Activated CD4-positive, alpha-beta T cell treated with anti-CD3 and anti-CD28 coated beads, Interleukin-2, amount 10 ng/mL, durations not matched to agents 24 days and 14 days (primary cell): ENCODE results near the gene ACOT9. TPM values are rescaled to one million over a fixed set of nuclear protein-coding genes. Genes with fewer than 3 reads are reported as not detected.
A peak's percentile ranks its signal among the peaks of the same experiment; 100 is the strongest.
"Not testable (repeated sequence)": the region's sequence is repeated elsewhere in the genome, so short reads cannot be mapped to it uniquely, and the experiment has no call there.

Experiments
- DNase-seq: peaks from one replicate; pipeline ENCODE4 v3.0.0; 2022
- H3K27ac Mint-ChIP-seq: one replicate; pipeline ENCODE4 v1.8.0; 2022; ENCODE audit warnings: mild to moderate bottlenecking, mixed read lengths
- H3K27me3 Mint-ChIP-seq: one replicate; pipeline ENCODE4 v1.8.0; 2022; ENCODE audit warnings: mixed read lengths
- H3K36me3 Mint-ChIP-seq: one replicate; pipeline ENCODE4 v1.8.0; 2022; ENCODE audit warnings: low read depth, mild to moderate bottlenecking, mixed read lengths
- H3K4me1 Mint-ChIP-seq: one replicate; pipeline ENCODE4 v1.8.0; 2021; ENCODE audit warnings: mixed read lengths
- H3K4me3 Mint-ChIP-seq: one replicate; pipeline ENCODE4 v1.8.0; 2022; ENCODE audit warnings: mild to moderate bottlenecking, moderate library complexity, mixed read lengths
- H3K9me3 Mint-ChIP-seq: one replicate; pipeline ENCODE4 v1.8.0; 2021; ENCODE audit warnings: mixed read lengths
- intact Hi-C: fragments of 100-400 bp; cut with micrococcal nuclease; formaldehyde crosslinking; loops from one replicate; pipeline ENCODE4 v1.15.1; 2023
- total RNA-seq: library from RNA; stranded (reverse); gene quantifications from 2 replicates; pipeline ENCODE4 v1.2.3, GENCODE V29; 2022

ACOT9 gene
- total RNA-seq, 1 donor from 2014 or later = 54.6 TPM

DNA sequence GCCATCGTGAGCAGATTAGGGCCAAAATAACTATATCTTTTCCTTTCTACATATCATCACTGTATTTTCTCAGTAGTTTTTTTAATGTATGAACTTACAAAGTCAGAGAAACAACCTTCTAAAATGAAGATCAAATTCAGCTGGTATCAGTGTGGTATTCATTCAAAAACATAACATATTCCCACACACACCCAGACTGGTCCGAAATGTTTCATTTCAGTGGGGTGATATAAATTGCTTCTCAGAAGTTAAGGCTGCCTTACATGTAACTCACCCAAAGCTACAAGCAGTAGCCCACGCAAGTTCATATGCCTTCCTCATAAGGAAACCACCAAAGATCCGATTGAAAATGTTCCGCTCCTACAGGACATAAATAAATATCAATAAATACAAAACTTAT, 37.8 kb downstream of the ACOT9 start:
- DNase-seq = no peak
- no peaks in the 10 kb centered on the region for H3K27me3 Mint-ChIP-seq
- no peak overlapping the region for H3K27ac Mint-ChIP-seq
- H3K36me3 Mint-ChIP-seq = peaks cover 32% of the 10 kb centered on the region
- H3K9me3 Mint-ChIP-seq = no peaks in the 10 kb centered on the region
- no peaks in the 10 kb centered on the region for H3K4me1 Mint-ChIP-seq
- H3K4me3 Mint-ChIP-seq = no peak overlapping the region
- intact Hi-C loops = no loop called here

DNA sequence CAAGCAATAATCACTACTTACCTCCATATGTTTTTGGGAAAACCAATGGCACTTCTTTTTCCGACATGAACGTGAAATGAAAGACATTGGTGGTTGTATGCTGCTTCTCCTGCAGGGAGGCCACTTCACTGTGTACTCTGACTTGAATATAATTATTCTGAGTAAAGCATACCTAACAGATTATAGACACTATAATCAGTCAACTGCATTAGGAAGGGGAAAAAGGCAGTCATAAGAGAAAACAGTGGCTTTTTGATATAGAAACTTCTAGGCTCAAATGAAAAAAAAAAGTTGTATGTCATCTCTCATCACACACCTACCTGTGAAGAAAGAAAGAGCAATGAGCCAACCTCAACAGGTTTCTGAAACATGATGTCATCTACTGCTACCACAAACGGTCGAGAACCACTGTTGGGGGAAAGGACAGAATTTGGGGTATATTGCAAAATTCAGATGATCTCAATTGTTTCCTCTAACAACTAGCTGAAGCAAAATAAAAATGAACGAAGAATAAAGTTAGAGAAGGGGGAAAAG, 38.3 kb downstream of the ACOT9 start:
- Mint-ChIP-seq H3K4me3 (no peak overlapping the region), H3K27ac (no peak overlapping the region), H3K4me1 (no peaks in the 10 kb centered on the region), H3K27me3 (no peaks in the 10 kb centered on the region), H3K9me3 (no peaks in the 10 kb centered on the region), H3K36me3 (peaks cover 32% of the 10 kb centered on the region)
- intact Hi-C loops = no loop called here
- no peak for DNase-seq

DNA sequence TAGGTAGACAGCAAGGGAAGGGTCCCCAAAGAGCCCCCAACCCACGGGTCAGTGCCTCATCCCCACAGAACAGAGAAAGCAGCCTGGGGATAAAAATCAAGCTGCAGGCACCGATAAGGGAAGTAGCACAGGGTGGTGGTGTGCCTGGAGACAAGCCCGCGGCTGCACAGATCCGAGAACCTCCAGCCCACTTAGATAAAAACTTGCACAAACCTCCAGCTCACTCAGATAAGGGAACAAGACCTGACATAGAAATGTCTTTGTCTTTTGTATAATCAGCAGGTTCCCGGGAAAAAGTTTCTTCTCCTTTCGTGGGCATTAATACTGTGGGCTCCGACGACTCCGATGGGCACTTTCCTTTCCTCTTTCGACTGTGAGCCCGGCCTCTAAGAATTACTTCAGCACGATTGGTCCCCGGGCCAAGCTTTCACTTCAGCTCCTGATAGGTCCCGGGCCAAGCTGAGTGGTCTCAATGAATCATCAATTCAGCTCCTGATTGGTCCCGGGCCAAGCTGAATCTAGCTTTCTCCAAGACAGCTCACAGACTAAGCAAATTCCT, 43.4 kb downstream of the ACOT9 start:
- no peak overlapping the region for H3K4me3 Mint-ChIP-seq
- no peak overlapping the region for H3K27ac Mint-ChIP-seq
- H3K36me3 Mint-ChIP-seq = peaks cover 17% of the 10 kb centered on the region
- DNase-seq = no peak
- no peaks in the 10 kb centered on the region for H3K9me3 Mint-ChIP-seq
- H3K27me3 Mint-ChIP-seq = no peaks in the 10 kb centered on the region
- intact Hi-C loops = no loop called here
- no peaks in the 10 kb centered on the region for H3K4me1 Mint-ChIP-seq

DNA sequence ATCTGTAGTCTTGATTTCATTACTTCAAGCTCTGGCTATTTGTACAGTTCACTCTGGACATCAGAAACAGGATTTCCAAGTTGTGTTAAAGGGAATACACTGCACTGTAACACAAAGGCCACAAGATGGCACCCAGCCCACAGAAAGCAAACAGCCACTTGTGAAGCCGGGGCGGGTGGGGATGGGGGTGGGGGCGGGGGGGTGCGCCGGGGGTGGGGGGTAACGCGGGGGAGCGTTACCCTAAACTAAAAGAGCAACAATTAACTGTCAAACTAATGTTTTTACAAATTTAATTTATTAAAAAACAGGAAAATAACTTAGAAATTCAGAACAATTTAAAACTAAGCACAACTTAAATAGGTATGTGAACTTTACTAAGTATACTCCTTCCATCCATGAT, 48.5 kb downstream of the ACOT9 start:
- Mint-ChIP-seq H3K36me3 (no peaks in the 10 kb centered on the region), H3K9me3 (no peaks in the 10 kb centered on the region), H3K27me3 (no peaks in the 10 kb centered on the region), H3K27ac (no peak overlapping the region), H3K4me1 (no peaks in the 10 kb centered on the region), H3K4me3 (no peak overlapping the region)
- DNase-seq = peak; percentile 76
- intact Hi-C loops = loop anchor here (1.0 to 5.0 kb wide), 2 partner anchors 57 to 208 kb away; no protein-coding TSS in a partner anchor

DNA sequence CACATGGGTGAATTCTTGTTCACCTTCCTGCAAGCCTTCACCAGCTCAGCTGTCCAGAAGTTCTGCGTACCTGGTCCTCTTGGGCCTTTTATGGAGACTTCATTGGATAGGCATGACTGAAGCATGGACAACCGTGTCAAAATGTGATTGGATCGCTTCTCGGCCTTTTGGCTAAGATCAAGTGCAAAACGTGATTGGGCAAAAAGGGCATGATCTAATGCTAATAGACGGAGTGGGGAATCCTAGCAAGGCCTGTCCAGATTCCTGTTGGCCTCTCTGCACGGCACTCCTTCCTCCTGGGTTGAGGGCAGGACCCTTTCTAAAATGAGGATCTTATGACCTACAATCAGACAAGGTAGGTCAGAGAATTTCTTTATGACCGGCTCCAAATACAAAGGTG, 50.9 kb downstream of the ACOT9 start:
- Mint-ChIP-seq H3K4me3 (no peak overlapping the region), H3K9me3 (no peaks in the 10 kb centered on the region), H3K27me3 (no peaks in the 10 kb centered on the region), H3K4me1 (no peaks in the 10 kb centered on the region), H3K27ac (no peak overlapping the region), H3K36me3 (no peaks in the 10 kb centered on the region)
- intact Hi-C loops = loop anchor here (5.0 kb wide), 1 partner anchor 55 kb away; no protein-coding TSS in a partner anchor
- no peak for DNase-seq

DNA sequence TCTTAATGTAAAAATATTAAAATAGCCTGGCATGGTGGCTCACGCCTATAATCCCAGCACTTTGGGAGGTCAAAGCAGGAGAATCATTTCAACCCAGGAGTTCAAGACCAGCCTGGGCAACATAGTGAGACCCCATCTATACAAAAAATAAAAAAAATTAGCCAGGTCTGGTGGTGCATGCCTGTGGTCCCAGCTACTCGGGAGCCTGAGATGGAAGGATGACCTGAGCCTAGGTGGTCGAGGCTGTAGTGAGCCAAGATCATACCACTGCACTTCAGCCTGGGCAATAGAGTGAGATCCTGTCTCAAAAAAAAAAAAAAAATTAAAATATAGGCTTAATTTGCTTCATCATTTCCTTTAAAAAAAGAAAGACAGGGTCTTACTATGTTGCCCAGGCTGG, 66.6 kb downstream of the ACOT9 start:
- H3K27me3 Mint-ChIP-seq, H3K4me3 Mint-ChIP-seq, intact Hi-C loops, DNase-seq, H3K4me1 Mint-ChIP-seq, H3K9me3 Mint-ChIP-seq, H3K27ac Mint-ChIP-seq: not testable (repeated sequence)
- peaks cover 22% of the 10 kb centered on the region for H3K36me3 Mint-ChIP-seq

DNA sequence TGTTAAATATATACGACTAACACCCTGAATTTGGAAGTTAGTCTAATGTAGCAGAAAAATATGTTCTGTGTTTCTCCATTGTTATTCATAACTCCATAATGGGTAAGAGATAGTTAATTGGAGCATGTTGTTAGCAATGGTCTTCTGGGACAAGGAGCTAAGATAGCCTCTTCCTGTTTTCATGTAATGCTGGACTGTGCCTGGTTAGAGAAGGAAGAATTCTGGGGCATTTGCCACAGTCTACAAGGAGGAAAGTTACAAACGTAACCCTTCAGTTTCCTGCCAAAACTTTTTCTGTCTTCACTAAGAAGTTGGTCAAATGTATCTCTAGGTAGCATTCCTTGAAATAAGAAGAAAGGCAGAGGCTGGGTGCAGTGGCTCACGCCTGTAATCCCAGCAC, 70.0 kb downstream of the ACOT9 start:
- Mint-ChIP-seq H3K27me3 (no peaks in the 10 kb centered on the region), H3K27ac (no peak overlapping the region), H3K4me3 (no peak overlapping the region), H3K9me3 (no peaks in the 10 kb centered on the region), H3K4me1 (peaks cover 10% of the 10 kb centered on the region), H3K36me3 (peaks cover 26% of the 10 kb centered on the region)
- intact Hi-C loops = no loop called here
- DNase-seq = no peak

DNA sequence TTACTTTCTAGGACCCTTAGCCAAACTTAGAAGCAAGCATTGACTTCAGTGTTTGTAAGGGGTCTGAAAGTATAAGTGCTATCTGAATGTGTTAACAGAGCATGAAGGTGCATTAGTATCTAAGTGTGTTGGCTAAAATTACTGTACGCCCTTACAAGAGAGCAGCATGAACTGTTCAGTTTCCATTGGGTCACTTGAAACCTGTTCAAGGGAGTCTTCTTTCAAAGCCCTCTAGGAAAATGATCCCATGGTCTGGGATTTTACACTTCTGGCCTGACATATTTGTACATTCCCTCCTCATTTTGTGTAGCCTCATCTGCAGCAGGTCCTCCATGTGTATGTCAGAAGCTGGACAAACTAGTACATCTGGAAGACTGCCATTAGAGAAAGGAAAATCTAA, 72.5 kb downstream of the ACOT9 start:
- Mint-ChIP-seq H3K36me3 (peaks cover 16% of the 10 kb centered on the region), H3K27me3 (no peaks in the 10 kb centered on the region), H3K9me3 (no peaks in the 10 kb centered on the region), H3K4me1 (peaks cover 13% of the 10 kb centered on the region), H3K27ac (no peak overlapping the region), H3K4me3 (no peak overlapping the region)
- intact Hi-C loops = no loop called here
- DNase-seq = no peak

DNA sequence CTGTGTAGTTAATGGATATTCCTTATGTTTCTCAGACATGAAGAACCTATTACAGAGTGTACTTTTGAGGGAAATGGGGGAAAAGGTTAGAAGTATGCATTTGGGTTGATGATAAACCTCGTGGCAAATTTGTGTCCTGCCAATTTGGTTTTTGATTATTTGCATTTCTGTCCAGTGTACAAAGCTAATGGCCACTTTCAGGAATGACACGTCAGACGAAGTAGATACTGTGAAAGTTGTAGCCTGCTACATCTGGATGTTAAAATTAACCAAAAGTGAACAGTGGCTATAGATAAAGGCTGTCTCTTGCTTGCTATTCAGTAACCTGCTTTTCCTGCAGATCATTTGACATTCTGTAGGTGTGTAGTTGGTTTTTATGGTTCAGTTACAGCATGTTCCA, 74.7 kb downstream of the ACOT9 start:
- Mint-ChIP-seq H3K4me1 (peaks cover 13% of the 10 kb centered on the region), H3K36me3 (peaks cover 13% of the 10 kb centered on the region), H3K4me3 (peak overlapping the region; percentile 89), H3K27ac (peak overlapping the region; percentile 93), H3K9me3 (no peaks in the 10 kb centered on the region), H3K27me3 (no peaks in the 10 kb centered on the region)
- intact Hi-C loops = loop anchor here (1.0 to 10.0 kb wide), 3 partner anchors 64 to 1026 kb away; partner anchors contain the start of genes APOO and POLA1
- no peak for DNase-seq

DNA sequence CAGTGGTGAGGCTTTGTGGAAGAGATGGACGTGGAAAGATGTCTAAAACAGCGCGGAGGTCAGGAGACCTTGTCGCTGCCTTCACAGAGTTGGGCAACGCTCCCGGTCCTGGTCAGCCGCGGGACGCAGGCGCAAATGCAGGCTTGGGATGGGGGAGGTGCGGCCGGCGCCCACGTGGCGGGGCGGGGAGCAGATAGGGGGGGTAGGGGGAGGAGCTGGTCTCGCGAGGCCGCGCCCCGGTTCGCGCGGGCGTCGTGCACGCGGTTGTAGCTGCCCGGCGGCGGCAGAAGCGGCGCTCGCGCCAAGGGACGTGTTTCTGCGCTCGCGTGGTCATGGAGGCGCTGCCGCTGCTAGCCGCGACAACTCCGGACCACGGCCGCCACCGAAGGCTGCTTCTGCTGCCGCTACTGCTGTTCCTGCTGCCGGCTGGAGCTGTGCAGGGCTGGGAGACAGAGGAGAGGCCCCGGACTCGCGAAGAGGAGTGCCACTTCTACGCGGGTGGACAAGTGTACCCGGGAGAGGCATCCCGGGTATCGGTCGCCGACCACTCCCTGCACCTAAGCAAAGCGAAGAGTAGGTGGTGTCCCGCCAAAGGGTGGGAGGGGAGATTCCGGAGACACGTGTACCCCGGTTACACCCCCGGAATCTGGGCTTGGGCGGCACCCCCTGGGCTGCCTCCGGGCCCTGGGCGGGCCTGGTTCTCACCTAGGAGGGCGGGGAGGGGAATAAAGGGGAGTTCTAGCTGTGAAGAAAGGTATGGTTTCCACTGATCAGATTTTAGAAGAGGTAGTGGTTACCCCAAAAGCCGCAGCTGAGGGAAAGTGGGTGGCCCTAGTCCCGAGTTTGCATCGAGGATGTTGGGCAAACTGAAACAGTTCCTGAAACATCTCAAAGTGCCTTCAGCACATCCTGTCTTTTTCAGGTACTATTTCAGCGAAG, 75.6 kb downstream of the ACOT9 start, which contains the start of gene PRDX4:
Gene PRDX4, plus strand, starts transcription at position 255 of the 939 bp plus-strand sequence. Its CDS starts 78 bp downstream, at position 333.
- peak within 1 kb of the TSS; percentile 93 for H3K27ac Mint-ChIP-seq
- intact Hi-C loops = loop anchor here (1.0 to 10.0 kb wide), 4 partner anchors 65 to 1027 kb away; partner anchors contain the start of genes APOO and POLA1
- no peaks in the 10 kb centered on the region for H3K9me3 Mint-ChIP-seq

DNA sequence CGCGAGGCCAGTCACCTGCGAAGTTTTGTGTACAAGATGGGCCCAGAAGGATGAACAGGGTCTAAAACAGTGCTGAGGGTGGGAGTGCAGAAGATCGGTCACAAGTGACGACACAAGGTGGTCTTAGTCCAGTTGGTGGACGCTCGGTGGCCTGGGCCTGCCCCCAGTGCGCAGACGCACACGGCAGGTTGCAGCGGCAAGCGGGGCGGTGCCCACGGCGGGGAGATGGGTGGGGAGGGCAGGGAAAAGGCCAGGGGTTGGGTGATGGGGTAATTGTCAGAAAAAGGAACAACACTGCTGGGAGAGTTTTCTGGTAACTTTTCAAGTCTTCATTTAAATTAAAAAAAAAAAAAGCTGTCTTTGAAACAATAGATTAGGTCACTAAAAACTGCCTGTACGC, 76.8 kb downstream of the ACOT9 start:
- H3K36me3 Mint-ChIP-seq = peaks cover 3% of the 10 kb centered on the region
- H3K4me1 Mint-ChIP-seq = peaks cover 26% of the 10 kb centered on the region
- peak overlapping the region; percentile 27 for H3K27ac Mint-ChIP-seq
- H3K9me3 Mint-ChIP-seq = no peaks in the 10 kb centered on the region
- peak overlapping the region; percentile 54 for H3K4me3 Mint-ChIP-seq
- no peak for DNase-seq
- intact Hi-C loops = loop anchor here (5.0 to 10.0 kb wide), 2 partner anchors 66 to 1029 kb away; partner anchors contain the start of gene POLA1
- no peaks in the 10 kb centered on the region for H3K27me3 Mint-ChIP-seq

More for the DNA sequence above, 75.6 kb downstream of the ACOT9 start, which contains the start of gene PRDX4:
- Mint-ChIP-seq H3K4me1 (peaks cover 16% of the 10 kb centered on the region), H3K4me3 (peak within 1 kb of the TSS; percentile 89), H3K36me3 (peaks cover 7% of the 10 kb centered on the region), H3K27me3 (no peaks in the 10 kb centered on the region)
- peak; percentile 91 for DNase-seq

DNA sequence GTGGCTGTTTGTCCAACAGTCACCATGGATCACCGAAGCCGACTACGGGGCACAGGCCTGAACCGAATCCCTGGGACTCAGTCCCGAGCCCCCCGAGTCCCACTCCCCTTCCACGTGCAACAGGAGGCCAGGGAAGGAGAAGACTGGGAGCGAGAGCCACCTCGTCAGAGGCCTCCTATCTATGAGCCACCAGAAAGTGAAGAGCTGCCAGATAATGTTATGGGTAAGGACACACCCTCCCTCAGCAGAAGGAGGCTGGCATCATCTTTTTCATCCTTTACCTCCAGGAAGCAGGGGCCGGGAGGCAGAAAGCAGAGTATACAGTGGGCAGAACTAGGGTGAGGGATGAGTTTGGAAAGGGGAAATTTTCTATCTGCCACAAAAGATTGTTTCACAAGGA, 78.6 kb downstream of the ACOT9 start:
- H3K27me3 Mint-ChIP-seq = no peaks in the 10 kb centered on the region
- no peak for DNase-seq
- peaks cover 28% of the 10 kb centered on the region for H3K4me1 Mint-ChIP-seq
- no peak overlapping the region for H3K27ac Mint-ChIP-seq
- no peaks in the 10 kb centered on the region for H3K9me3 Mint-ChIP-seq
- intact Hi-C loops = loop anchor here (10.0 kb wide), 1 partner anchor 1030 kb away; the partner anchor contains the start of gene POLA1
- no peaks in the 10 kb centered on the region for H3K36me3 Mint-ChIP-seq
- H3K4me3 Mint-ChIP-seq = no peak overlapping the region

DNA sequence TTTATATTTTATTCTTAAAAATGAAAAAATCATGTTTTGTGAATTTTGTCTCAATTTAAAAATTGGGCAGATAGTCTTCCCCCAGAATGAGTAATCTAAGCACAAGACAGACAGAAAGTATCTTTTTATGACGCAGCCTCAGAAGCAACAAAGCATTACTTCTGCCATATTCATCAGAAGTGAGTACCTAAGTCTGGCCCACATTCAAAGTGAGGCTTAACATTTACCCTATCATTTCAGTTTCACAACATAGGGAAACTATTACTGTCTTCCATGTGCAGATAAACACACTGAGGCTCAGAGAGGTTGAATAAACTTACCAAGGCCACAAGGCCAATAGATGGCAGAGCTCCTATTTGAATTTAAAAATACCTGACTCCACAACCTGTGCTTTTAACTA, 80.2 kb downstream of the ACOT9 start:
- Mint-ChIP-seq H3K4me1 (peaks cover 25% of the 10 kb centered on the region), H3K36me3 (no peaks in the 10 kb centered on the region)
- peak; percentile 56 for DNase-seq

More for the DNA sequence above, 80.2 kb downstream of the ACOT9 start:
- Mint-ChIP-seq H3K27ac (peak overlapping the region; percentile 91), H3K4me3 (peak overlapping the region; percentile 17), H3K27me3 (no peaks in the 10 kb centered on the region), H3K9me3 (no peaks in the 10 kb centered on the region)
- intact Hi-C loops = loop anchor here (1.0 to 10.0 kb wide), 3 partner anchors 118 to 1032 kb away; partner anchors contain the start of gene POLA1
